Nephron progenitor cell (in vitro differentiated cells): ENCODE results near the gene LRRC27.

Source experiments
- DNase-seq: peaks from one replicate; pipeline ENCODE4 v3.0.0; 2021
- H3K27ac Mint-ChIP-seq: 2 replicates; pipeline ENCODE4 v1.8.0; 2021; ENCODE audit warnings: mild to moderate bottlenecking, moderate library complexity, mixed read lengths
- H3K27me3 Mint-ChIP-seq: 2 replicates; pipeline ENCODE4 v1.8.0; 2021; ENCODE audit warnings: mild to moderate bottlenecking, low read depth, mixed read lengths; ENCODE audit not compliant: poor library complexity
- H3K36me3 Mint-ChIP-seq: 2 replicates; pipeline ENCODE4 v1.8.0; 2021; ENCODE audit warnings: low read depth, mixed read lengths
- H3K4me1 Mint-ChIP-seq: 2 replicates; pipeline ENCODE4 v1.8.0; 2021; ENCODE audit warnings: mixed read lengths
- H3K4me3 Mint-ChIP-seq: 2 replicates; pipeline ENCODE4 v1.8.0; 2021; ENCODE audit warnings: mild to moderate bottlenecking, moderate library complexity, mixed read lengths
- H3K9me3 Mint-ChIP-seq: 2 replicates; pipeline ENCODE4 v1.8.0; 2021; ENCODE audit warnings: mild to moderate bottlenecking, moderate library complexity, mixed read lengths
- CTCF ChIP-seq: fragments of 200-600 bp; sonication (generic); IDR thresholded peaks from 2 replicates; pipeline ENCODE4 v1.5.0; 2021; ENCODE audit warnings: antibody characterized with exemption

LRRC27 gene

DNA sequence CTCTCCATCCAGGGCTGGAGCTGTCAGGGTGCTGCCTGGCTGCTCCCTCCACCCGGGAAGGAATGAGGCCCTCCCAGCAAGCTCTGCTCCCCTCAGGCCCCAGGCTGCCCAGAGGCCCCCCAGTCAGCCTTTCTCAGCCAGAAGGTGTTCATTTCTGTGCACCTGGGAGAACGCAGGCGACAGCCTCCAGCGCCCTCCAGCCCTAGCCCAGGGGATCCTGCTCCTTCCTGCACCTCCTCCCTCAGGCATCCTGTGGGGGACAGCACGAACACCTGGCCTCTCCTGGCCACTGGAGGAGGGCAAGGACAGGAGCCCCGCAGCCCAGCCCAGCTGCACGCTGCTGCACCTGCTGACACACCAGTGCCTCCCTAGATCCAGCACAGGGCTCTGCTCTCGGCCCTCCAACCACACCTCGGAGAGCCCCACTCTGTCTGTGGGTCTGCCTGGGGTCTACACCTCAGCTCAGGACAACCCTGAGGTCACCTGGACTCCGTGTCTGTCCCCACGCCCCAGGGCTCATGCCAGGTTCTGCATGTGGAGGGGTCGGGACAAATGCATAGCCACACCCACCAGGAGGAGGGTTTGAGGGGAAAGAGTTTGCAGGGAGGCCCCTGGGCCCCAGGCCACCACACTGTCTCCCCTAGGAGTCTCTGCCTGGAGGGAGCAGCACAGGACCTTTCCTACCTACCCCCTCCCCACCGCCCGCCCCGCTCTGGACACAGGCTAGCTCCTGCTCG is 57.6 kb downstream of the LRRC27 start:
- Mint-ChIP-seq H3K27ac (no peak overlapping the region), H3K4me1 (peaks cover 42% of the 10 kb centered on the region), H3K36me3 (no peaks in the 10 kb centered on the region), H3K27me3 (peaks cover 17% of the 10 kb centered on the region), H3K9me3 (peaks cover 9% of the 10 kb centered on the region), H3K4me3 (no peak overlapping the region)
- TF ChIP-seq CTCF = no peak
- DNase-seq = no peak

GRCh38 chr10:132390170-132390920 is 58.4 kb downstream of the LRRC27 start:
- Mint-ChIP-seq H3K4me3 (no peak overlapping the region), H3K27me3 (peaks cover 17% of the 10 kb centered on the region), H3K36me3 (no peaks in the 10 kb centered on the region), H3K4me1 (peaks cover 35% of the 10 kb centered on the region), H3K27ac (no peak overlapping the region), H3K9me3 (peaks cover 9% of the 10 kb centered on the region)
- no peak for TF ChIP-seq CTCF
- DNase-seq = no peak

GRCh38 chr10:132390921-132391675 is 59.1 kb downstream of the LRRC27 start:
- H3K27me3 Mint-ChIP-seq = peaks cover 17% of the 10 kb centered on the region
- H3K36me3 Mint-ChIP-seq = no peaks in the 10 kb centered on the region
- no peak overlapping the region for H3K4me3 Mint-ChIP-seq
- H3K27ac Mint-ChIP-seq = no peak overlapping the region
- H3K9me3 Mint-ChIP-seq = peaks cover 9% of the 10 kb centered on the region
- no peak for TF ChIP-seq CTCF
- DNase-seq = no peak
- peaks cover 28% of the 10 kb centered on the region for H3K4me1 Mint-ChIP-seq

- Mint-ChIP-seq H3K36me3 (no peaks in the 10 kb centered on the region), H3K9me3 (peaks cover 9% of the 10 kb centered on the region)
Measured at GRCh38 chr10:132391676-132392020, 59.7 kb downstream of the LRRC27 start.

DNA sequence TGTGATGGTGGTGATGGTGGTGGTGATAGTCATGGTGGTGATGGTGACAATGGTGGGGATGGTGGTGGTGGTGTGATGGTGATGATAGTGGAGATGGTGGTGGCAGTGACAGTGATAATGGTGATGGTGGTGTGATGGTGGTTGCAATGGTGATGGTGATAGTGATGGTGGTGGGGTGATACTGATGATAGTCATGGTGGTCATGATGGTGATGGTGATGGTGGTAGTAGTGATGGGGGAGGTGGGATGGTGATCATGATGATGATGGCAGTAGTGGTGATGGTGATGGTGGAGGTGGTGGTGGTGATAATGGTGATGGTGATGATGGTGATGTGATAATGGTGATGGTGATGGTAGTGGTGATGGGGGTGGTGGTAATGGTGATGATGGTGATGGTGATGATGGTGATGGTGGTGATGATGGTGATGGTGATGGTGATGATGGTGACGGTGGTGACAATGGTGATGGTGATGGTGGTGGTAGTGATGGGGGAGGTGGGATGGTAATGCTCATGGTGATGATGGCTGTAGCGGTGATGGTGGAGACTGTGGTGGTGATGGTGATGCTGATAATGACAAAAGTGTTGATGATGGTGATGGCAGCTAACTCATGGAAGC is 60.3 kb downstream of the LRRC27 start:
- TF ChIP-seq CTCF = no peak
- DNase-seq = no peak
- no peaks in the 10 kb centered on the region for H3K36me3 Mint-ChIP-seq
- H3K4me3 Mint-ChIP-seq = no peak overlapping the region
- H3K9me3 Mint-ChIP-seq = peaks cover 9% of the 10 kb centered on the region
- peaks cover 26% of the 10 kb centered on the region for H3K4me1 Mint-ChIP-seq
- peaks cover 17% of the 10 kb centered on the region for H3K27me3 Mint-ChIP-seq
- no peak overlapping the region for H3K27ac Mint-ChIP-seq

More at GRCh38 chr10:132391676-132392020, 59.7 kb downstream of the LRRC27 start:
- H3K27ac Mint-ChIP-seq = no peak overlapping the region
- no peak for DNase-seq
- no peak overlapping the region for H3K4me3 Mint-ChIP-seq
- H3K4me1 Mint-ChIP-seq = peaks cover 28% of the 10 kb centered on the region
- H3K27me3 Mint-ChIP-seq = peaks cover 17% of the 10 kb centered on the region
- TF ChIP-seq CTCF = no peak
